ENCODE data around the gene USP36. TPM values are rescaled to one million over a fixed set of nuclear protein-coding genes. Genes with fewer than 3 reads are reported as not detected.
"Not testable (repeated sequence)": the region's sequence is repeated elsewhere in the genome, so short reads cannot be mapped to it uniquely, and the experiment has no call there.

USP36 gene
- total RNA-seq, 1 donor: 67.3 TPM

DNA sequence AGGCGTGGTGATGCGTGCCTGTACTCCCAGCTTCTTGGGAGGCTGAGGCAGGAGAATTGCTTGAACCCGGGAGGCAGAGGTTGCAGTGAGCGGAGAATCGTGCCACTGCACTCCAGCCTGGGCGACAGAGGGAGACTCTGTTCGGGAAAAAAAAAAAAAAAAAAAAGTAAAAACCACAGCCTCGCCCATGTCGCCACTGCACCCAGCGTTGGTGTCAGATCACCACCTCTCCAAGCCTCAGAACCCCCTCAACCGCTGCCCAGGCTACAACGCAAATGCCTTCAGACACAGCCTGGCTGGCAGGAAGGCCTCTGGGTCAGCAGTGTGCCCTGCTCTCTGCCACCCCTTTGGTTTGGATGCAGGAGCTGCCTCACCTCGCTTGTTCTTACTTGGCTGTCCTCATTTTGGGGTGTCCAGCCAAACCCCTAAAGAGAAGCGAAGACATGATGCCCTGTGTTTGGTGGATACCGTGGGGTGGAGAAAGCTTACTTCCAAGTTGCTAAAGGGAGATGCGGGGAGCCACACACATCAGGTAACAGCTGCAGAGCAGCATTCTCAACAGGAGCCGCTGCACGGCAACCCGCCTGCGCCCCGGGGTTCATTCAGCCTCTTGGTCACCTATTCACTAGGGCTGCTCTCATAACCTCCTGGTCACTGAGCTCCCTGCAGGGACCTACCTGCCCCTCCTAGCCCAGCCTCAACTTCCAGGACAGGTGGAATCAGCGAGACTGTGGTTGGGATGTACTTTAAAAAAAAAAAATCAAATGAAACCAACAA lies 45.6 kb downstream of the USP36 start:
- DNase-seq (ENCODE audit: low read depth in 2 of 3, low spot score in 2 of 3): no peak

DNA sequence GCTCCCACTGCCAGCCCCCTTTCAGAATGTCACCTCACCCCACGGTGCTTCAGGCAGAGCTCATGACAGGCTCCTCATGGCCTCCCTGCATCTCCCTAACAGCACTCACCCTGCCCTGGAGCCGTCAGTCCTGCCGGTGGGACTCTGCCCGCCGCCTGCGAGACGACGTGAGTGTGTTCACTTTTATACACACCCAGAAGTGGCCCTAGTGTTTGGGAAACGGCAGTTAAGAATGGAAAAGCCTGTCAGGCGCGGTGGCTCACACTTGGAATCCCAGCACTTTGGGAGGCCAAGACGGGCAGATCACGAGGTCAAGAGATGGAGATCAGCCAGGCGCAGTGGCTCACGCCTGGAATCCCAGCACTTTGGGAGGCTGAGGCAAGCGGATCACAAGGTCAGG lies 46.2 kb downstream of the USP36 start:
- DNase-seq (ENCODE audit: low read depth in 2 of 3, low spot score in 2 of 3): no peak

DNA sequence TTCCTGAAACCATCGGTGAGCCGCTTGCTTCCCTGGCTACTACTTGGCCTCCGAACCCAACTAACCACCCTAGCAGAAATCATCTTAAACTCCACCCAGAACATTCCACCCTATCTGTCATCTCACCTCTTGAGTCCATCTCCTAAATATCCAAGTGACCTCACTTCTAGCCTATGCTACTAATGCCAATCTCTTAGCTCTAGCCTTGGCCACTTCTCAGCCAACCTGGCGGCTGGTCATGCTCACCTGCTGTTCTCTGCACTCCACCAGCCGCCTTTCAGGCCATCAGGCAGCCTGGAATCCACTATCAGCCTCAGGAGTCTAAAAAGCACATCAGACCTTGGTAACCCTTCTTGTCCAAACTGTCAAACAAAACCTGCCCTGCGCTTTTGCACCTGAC lies 46.6 kb downstream of the USP36 start:
- DNase-seq (ENCODE audit: low read depth in 2 of 3, low spot score in 2 of 3): no peak

DNA sequence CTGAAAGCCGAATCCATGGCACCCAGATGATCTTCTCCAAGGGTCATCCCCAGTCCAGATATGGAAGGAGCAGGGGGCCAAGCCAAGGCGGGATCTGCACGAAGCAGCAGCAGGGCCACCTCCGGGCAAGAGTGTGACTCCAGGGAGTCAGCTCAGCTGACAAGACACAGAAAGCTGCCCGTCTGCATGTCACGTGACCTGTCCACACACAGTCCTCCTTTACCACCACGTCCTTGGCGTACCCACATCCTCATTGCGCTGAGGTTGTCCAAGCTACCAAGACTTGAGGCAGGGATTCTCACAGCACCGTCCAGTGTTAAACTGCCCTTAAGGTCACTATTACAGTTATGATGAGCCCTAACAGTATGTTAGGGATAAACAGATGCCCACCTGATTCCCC lies 47.2 kb downstream of the USP36 start:
- no peak for DNase-seq (ENCODE audit: low read depth in 2 of 3, low spot score in 2 of 3)

DNA sequence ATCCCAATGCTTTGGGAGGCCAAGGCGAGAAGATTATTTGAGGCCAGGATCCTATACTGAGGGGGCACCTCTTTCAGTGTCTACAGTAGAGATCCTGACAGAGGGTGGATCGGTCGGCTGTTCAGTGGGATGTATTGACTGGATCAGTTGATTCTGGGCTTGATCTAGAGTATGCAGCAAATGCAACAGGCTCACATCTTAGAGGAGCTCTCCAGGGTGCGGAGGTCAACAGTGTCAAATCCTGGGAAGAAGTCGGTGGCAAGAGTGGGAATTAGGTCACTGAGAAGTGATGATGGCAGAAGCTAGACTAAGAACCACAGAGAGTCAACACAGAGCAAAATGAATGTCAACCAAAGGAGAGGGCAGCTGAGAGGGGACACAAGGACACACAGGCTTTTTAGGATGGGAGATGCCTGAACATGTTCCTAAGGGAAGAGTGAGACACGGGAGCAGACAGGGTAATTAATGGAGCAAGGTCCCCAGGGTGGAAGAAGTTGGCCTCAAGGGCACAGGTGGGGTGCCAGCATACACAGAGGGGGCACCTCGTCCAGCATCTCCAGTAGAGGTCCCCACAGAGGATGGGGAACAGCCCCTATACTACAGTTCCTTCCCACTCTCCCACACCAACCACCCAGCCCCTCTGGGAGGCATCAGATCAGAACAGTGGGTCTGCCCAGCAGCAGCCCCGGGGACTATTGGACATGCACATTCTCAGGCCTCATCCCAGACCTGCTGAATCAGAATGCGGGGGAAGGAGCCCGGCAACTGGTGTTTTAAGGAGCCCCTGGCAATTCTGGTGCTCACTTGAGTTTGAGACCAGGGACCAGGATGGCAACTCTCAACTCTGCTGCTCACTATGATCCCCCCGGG lies 48.5 kb downstream of the USP36 start:
- no peak for DNase-seq (ENCODE audit: low read depth in 2 of 3, low spot score in 2 of 3)

DNA sequence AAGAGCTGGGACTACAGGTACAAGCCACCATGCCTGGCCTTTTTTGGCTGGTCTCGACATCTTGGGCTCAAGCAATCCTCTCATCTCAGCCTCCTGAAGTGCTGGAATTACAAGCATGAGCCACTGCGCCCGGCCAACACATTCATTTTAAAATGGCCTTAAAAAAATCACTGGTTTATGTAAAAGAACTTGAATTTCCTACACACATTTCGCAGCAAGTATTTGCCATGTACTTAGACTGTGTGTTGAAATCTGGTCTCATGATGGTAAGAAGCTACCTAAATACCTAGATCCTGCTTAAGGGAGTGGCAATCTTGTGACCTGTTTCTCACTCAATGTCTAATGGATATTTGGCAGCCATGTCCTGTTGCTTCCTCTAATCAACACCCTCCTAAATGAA lies 50.1 kb downstream of the USP36 start:
- no peak for DNase-seq (ENCODE audit: low read depth in 2 of 3, low spot score in 2 of 3)

DNA sequence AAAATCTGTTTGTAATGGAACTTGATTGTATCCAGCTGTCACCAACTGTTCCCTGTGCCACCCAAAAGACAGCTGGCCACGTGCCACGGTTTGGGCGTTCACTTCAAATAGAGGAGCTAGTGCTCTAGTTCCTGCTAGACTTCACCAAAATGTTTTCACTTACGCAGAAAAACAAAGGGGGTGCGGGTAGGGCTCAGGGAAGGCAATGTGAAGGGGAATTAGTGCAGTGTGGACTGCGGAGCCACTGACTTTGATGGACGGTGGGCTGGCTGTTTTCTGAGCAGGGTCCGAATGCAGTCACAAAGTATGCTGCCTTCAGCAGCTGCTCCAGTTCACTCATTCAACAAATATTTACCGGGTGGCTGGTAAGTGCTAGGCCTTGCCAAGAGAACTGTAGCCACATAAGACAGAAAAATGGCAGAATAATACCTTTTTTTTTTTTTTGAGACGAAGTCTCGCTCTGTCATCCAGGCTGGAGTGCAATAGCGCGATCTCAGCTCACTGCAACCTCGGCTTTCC lies 50.9 kb downstream of the USP36 start:
- no peak for DNase-seq (ENCODE audit: low read depth in 2 of 3, low spot score in 2 of 3)

DNA sequence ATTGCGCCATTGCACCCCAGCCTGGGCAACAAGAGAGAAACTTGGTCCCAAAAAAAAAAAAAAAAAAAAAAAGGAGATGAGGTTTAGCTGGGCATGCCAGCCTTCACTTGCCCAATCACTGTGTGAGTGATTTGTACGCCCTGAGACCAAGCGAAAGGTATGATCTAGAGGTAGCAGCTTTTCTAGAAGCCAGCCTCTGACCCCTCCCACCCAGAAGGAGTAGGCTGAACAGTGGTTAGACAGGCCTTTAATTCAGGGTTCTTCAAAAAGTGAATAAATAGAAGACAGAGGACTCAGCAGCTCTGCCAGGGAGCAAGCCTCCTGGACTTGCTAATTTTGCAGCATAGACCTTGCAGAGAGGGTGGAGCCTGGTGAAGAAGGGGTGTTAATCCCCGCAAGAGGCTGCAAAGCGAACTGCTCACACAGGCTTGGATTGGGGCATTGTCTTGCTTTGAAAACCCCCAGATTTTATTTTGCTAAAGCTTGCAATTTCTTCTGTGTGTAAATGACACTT lies 51.4 kb downstream of the USP36 start:
- no peak for DNase-seq (ENCODE audit: low read depth in 2 of 3, low spot score in 2 of 3)

DNA sequence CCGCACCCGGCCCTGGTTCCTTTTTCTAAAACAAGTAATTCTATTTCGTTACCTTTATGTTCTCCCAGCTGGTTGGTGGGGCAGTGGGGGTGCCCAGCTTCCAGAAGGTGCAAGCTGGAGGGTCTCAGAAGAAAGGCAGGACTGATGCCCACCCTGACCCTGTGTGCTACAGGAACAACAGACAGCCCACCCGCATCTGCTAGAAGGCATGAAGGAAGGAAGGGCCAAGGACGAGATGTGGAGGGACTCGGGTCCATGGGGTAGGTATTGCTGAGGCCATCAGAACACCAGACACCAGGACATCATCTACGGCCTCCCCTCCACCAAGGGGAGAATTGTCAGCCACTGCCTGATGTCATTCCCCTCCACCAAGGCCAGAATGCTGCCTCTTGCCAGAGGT lies 52.2 kb downstream of the USP36 start:
- no peak for DNase-seq (ENCODE audit: low read depth in 2 of 3, low spot score in 2 of 3)

DNA sequence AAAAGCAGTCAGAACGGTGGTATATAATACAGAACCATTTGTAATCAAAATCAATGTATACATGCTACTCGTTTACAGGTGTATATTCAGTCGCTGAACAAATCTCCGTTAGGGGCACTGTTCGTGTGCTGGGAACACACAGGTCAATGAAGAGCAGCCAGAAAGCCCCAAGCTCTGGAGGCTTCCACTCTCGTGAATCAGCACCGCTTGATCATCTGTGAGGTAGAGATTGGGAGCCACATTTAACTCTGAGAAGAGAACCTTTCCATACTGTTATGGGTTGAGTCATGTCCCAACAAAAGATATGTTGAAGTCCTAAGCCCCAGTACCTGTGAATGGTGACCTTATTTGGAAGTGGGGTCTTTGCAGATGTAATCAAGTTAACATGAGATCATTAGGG lies 53.2 kb downstream of the USP36 start:
- DNase-seq (ENCODE audit: low read depth in 2 of 3, low spot score in 2 of 3): no peak

DNA sequence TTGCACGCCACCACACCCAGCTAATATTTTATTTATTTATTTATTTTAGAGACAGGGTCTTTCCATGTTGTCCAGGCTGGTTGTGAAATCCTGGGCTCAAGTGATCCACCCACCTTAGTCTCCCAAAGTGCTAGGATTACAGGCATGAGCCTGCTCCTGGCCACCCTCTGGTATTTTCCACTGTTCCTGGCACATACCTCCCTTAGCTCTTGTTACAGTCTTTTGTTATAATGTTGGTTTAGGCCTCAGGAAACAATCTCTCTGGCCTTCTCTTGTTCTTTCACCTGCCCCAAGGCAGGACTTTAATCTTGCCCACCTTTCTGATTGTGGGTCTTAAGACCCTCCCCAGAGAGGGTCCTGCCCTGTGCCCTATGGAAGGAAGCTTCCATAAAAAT lies 55.0 kb downstream of the USP36 start:
- DNase-seq (ENCODE audit: low read depth in 2 of 3, low spot score in 2 of 3): no peak

DNA sequence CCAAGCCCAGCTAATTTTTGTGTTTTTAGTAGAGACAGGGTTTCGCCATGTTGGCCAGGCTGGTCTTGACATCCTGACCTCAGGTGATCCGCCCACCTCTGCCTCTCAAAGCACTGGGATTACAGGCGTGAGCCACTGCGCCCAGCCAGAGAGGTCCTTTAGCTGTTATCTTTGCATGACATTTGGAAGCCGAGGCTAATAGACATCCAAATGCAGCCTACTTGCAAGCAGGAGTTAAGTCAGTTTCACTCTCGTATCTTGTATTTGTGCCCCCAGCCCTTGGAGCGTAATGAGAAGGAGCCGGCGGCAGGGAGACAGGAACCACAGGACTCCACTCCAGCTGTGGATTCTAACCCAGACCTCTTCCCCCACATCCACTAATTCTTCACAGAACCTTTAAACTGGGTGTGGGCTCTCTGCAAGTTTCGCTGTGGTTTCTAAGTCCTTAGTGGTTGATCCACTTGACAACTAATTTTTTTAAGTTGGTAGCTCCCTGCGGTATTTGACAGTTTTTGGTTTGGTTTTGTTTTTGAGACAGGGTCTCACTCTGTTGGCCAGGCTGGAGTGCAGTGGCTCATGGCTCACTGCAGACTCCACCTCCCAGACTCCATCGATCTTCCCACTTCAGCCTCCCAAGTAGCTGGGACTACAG lies 55.5 kb downstream of the USP36 start:
- DNase-seq (ENCODE audit: low read depth in 2 of 3, low spot score in 2 of 3): no peak

DNA sequence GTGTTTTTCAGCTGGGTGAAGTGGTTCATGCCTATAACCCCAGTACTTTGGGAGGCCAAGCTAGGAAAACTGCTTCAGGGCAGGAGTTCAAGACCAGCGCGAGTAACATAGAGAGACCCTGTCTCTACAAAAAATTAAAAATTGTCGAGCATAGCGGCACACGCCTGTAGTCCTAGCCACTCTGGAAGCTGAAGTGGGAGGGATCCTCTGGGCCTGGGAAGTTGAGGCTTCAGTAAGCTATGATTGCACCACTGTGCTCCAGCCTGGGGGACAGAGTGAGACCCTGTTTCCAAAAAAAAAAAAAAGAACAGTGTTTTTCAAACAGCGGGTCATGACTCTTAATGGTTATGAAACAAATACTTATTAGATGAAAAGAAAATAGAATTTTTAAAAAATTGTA lies 56.3 kb downstream of the USP36 start:
- DNase-seq (ENCODE audit: low read depth in 2 of 3, low spot score in 2 of 3): no peak

DNA sequence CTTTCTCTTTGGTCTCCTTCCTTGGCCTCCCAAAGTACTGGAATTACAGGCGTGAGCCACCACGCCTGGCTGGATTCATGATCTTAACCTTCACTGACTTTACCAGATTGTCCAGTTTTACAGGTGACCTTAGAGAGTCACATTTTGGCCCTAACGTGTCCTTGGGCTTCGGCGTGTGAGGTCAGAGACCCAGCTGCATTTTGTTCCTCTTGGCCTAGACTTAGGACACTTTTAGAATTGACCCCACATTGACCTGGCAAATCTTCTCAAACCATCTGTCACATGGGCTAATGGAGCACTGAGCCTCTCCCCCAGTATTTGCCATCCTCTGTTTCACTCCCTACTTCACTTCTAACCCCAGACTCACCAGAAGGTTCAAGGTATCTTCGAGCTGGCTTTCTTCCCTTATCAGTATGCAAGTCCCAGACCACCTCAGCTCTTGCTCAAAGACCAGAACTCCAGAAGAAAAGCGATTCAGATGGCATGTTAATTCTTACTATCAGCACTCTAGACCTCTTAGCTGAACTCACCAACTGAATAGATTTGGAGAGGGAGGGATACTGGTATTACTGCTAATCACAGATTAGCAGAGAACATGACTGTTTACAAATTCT lies 56.8 kb downstream of the USP36 start:
- DNase-seq (ENCODE audit: low read depth in 2 of 3, low spot score in 2 of 3): no peak

DNA sequence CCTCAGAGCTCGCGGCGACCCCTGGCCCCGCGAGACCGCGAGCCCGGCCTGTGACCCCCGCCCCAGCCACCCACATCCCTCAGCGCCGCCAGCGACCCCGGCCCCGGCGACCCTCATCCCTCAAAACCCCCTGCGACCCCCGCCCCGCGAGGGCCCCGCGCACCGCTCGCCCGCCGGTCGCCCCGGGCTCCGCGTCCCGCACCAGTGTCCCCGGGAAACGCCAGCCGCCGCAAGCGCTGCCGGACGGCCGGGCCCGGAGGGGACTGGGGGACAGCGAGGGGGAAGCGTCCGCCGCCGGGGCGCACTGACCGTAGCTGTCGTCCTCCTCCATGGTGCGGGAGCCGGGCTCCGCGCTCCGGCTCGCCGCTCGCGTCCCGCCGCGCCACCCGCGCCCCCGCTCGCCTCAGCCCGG lies 58.7 kb downstream of the USP36 start, which contains the start of gene CYTH1:
Gene CYTH1 (minus strand): TSS at position 381 of the 412 bp plus-strand sequence. CDS start 50 bp downstream, at position 331.
- DNase-seq (ENCODE audit: low read depth in 2 of 3, low spot score in 2 of 3): no peak

DNA sequence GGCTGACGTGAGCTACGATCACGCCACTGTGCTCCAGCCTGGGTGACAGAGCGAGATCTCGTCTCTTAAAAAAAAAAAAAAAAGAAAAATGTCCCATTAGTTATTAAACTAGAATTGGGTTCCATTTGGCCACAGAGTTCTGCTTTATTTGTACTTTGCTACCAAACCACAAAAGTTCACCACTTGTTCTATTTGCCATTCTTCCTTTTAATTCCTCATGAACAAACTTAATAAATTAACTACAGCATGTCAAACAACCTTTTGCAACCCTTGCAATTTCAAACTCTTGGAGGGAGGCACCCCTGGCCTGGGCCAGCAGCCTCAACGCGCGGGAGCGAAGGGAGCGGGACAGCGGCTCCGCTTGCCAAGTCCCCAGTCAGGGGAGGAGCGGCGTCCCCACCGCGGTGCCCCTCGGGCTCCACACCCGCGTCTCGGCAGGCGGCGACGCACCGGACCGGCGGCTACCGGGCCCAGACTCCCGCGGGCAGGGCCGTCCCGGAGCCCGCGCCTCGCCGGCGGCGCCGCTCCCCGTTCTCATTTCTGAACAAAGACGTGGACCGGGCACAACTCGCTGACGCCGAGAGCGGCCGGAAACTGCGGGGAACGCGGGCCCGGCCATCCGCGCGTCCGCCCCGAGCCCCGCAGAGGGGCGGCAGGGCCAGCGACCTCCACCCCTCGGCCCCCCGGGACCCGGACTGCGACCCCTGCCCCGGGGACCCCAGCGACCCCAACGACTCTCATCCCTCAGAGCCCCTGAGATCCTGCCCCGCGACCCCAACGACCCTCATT lies 59.3 kb downstream of the USP36 start:
- peak in 1 of 3 donors; percentile 43 for DNase-seq (ENCODE audit: low read depth in 2 of 3, low spot score in 2 of 3)

DNA sequence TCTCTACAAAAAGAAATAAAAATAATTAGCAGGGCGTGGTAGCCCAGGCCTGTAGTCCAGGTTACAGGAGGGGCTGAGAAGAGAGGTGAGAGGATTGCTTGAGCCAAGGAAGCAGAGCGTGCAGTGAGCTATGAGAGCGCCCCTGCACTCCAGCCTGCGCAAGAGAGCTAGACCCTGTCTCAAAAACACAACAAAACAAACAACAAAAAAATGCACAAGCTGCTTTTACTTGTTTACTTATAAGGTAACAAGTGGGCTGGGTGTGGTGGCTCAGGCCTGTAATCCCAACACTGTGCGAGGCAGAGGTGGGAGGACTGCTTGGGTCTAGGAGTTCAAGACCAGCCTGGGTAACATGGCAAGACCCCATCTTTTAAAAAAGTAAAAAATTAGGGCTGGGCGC lies 60.3 kb downstream of the USP36 start:
- no peak for DNase-seq (ENCODE audit: low read depth in 2 of 3, low spot score in 2 of 3)

DNA sequence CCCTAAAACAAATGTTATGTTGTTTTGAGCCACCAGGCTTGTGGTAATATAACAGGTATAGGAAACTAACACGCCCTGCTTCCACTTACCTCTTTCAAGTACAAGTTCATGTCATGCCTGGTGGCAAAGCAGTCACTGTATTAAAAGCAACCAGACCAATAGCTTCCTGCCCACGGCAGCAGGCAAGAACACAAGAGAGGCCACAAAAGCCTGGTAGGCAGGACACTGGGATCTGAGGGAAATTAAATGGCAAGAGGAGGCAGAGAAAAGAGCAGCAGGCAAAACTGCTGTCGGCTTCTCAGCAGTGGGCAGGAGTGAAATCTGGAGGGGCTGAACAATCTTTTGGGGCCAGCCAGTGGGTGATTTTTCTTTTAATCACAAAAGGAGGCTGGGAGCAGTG lies 60.8 kb downstream of the USP36 start:
- DNase-seq (ENCODE audit: low read depth in 2 of 3, low spot score in 2 of 3): peak in 1 of 3 donors; percentile 30

DNA sequence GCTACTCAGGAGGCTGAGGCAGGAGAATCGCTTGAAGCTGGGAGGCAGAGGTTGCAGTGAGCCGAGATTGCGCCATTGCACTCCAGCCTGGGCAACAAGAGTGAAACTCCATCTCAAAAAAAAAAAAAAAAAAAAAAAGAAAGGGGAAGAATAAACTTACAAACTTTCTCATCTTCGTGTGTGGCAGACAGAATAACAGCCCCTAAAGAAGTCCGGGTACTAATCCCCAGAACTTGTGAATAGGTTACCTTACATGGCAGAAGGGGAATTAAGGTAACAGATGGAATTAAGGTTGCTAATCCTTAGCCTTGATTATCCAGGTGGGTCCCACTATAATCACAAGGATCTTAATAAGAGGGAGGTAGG lies 61.3 kb downstream of the USP36 start:
- DNase-seq (ENCODE audit: low read depth in 2 of 3, low spot score in 2 of 3): not testable (repeated sequence)

DNA sequence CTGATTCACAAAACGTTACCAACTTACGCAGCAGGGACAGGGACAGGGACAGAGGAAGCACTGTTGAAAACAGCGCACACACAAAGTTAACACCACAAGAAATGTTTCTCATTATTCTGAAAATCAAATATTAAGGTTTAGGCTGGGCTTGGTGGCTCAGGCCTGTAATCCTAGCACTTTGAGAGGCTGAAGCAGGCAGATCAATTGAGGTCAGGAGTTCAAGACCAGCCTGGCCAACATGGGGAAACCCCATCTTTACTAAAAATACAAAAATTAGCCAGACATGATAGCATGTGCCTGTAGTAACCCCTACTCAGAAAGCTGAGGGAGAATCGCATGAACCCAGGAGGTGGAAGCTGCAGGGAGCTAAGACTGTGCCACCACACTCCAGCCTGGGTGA lies 62.7 kb downstream of the USP36 start:
- no peak for DNase-seq (ENCODE audit: low read depth in 2 of 3, low spot score in 2 of 3)
